Keratinocyte (primary cell): ENCODE data around the gene DPYD. TPM values are rescaled to one million over a fixed set of nuclear protein-coding genes. Genes with fewer than 3 reads are reported as not detected.

Source experiments
- DNase-seq: peaks from one replicate; pipeline ENCODE4 v3.0.0-alpha.2; 2011; ENCODE audit warnings: low read depth, missing footprints, low spot score
- FAIRE-seq: peaks from 2 replicates; lab custom pipeline; 2011; peaks lifted over from hg19 to GRCh38; lab: Jason Lieb, UNC
- H2AFZ ChIP-seq: 2 replicates; pipeline ENCODE4 v1.6.0; 2012; ENCODE audit warnings: low read length, control low read depth, inconsistent platforms; ENCODE audit not compliant: control insufficient read depth
- H3K27ac ChIP-seq: 2 replicates; pipeline ENCODE4 v1.5.1; 2011; ENCODE audit warnings: low read length; ENCODE audit not compliant: control insufficient read depth, insufficient read depth
- H3K27me3 ChIP-seq: 3 replicates; pipeline ENCODE4 v1.6.0; 2011; ENCODE audit warnings: low read length; ENCODE audit not compliant: control insufficient read depth, insufficient read depth; ENCODE audit errors: extremely low read depth
- H3K36me3 ChIP-seq, 2 experiments: 2 replicates in 1 of 2; 3 replicates in 1 of 2; pipeline ENCODE4 v1.5.1; 2011; ENCODE audit warnings: low read length in 2 of 2, mild to moderate bottlenecking in 1 of 2; ENCODE audit not compliant: control insufficient read depth in 2 of 2, insufficient read depth in 2 of 2; ENCODE audit errors: extremely low read depth in 1 of 2
- H3K4me1 ChIP-seq: 3 replicates; pipeline ENCODE4 v1.5.1; 2011; ENCODE audit warnings: low read length; ENCODE audit not compliant: control insufficient read depth, insufficient read depth; ENCODE audit errors: extremely low read depth
- H3K4me2 ChIP-seq: 3 replicates; pipeline ENCODE4 v1.6.0; 2011; ENCODE audit warnings: low read depth, low read length; ENCODE audit not compliant: control insufficient read depth, insufficient read depth; ENCODE audit errors: extremely low read depth
- H3K4me3 ChIP-seq, 3 experiments: fragments of 200-600 bp in 1 of 3; sonication (generic) in 1 of 3; 2 replicates in 2 of 3; 3 replicates in 1 of 3; pipeline ENCODE4 v1.5.1; 2011 to 2016; ENCODE audit warnings: low read length in 3 of 3, mild to moderate bottlenecking in 3 of 3, control low read depth in 2 of 3, inconsistent platforms in 1 of 3, low read depth in 1 of 3, mixed read lengths in 1 of 3, mixed run types in 1 of 3, moderate library complexity in 1 of 3; ENCODE audit not compliant: control insufficient read depth in 2 of 3, insufficient read depth in 2 of 3; ENCODE audit errors: extremely low read depth in 1 of 3
- H3K79me2 ChIP-seq: 2 replicates; pipeline ENCODE4 v1.6.0; 2012; ENCODE audit warnings: low read length; ENCODE audit not compliant: control insufficient read depth, insufficient read depth
- H3K9ac ChIP-seq: 3 replicates; pipeline ENCODE4 v1.6.0; 2011; ENCODE audit warnings: low read length; ENCODE audit not compliant: control insufficient read depth, insufficient read depth; ENCODE audit errors: extremely low read depth
- H3K9me1 ChIP-seq: 3 replicates; pipeline ENCODE4 v1.6.0; 2011; ENCODE audit warnings: low read length; ENCODE audit not compliant: control insufficient read depth, insufficient read depth; ENCODE audit errors: extremely low read depth
- H3K9me3 ChIP-seq: 2 replicates; pipeline ENCODE4 v1.5.1; 2012; ENCODE audit warnings: low read depth, low read length; ENCODE audit not compliant: control insufficient read depth
- H4K20me1 ChIP-seq: 3 replicates; pipeline ENCODE4 v1.6.0; 2011; ENCODE audit warnings: low read length; ENCODE audit not compliant: control insufficient read depth, insufficient read depth; ENCODE audit errors: extremely low read depth
- CTCF ChIP-seq, 3 experiments: IDR thresholded peaks in 1 of 3; conservative IDR thresholded peaks in 1 of 3; optimal IDR thresholded peaks in 1 of 3; 2 replicates in 2 of 3; 3 replicates in 1 of 3; pipeline versions ENCODE3 to v1.5.1; 2011; ENCODE audit warnings: low read length in 3 of 3, mild to moderate bottlenecking in 3 of 3, moderate library complexity in 2 of 3, control low read depth in 1 of 3, inconsistent platforms in 1 of 3; ENCODE audit not compliant: insufficient read depth in 2 of 3; ENCODE audit errors: extremely low read depth in 1 of 3
- EZH2 ChIP-seq: IDR thresholded peaks from one replicate; pipeline ENCODE4 v1.6.1; 2012; ENCODE audit warnings: inconsistent platforms, mild to moderate bottlenecking, low read length, moderate library complexity
- dilution Hi-C: fragments of 300-500 bp; cut with MboI; formaldehyde crosslinking; loops from one replicate; pipeline ENCODE4 v1.7.0; 2020; ENCODE audit warnings: low sequenced_read_pairs; ENCODE audit not compliant: extremely low pct_ligation_motif_present
- polyA plus RNA-seq, 5 experiments: library from polyadenylated mRNA; depleted of rRNA in 3 of 5; stranded (reverse) in 3 of 5; stranded (forward) in 1 of 5; unstranded in 1 of 5; fragments of >200 nt; gene quantifications; 1 replicate in 1 of 5; 2 replicates in 3 of 5; 3 replicates in 1 of 5; pipeline versions ENCODE4 v1.2.1 to v1.2.3, GENCODE V29; 2011 to 2012; ENCODE audit warnings: missing spikeins in 2 of 5, low read depth in 1 of 5, low replicate concordance in 1 of 5

Gene DPYD
- polyA plus RNA-seq, 1 donor (not counting 4 experiments of a cell fraction or from before 2014, with no cell fraction given), result 1.9 TPM

- H3K79me2 ChIP-seq, result no peaks in the 10 kb centered on the region
- H3K4me2 ChIP-seq, result no peak overlapping the region
- H3K27me3 ChIP-seq, result no peaks in the 10 kb centered on the region
- dilution Hi-C loops, result no loop called here
- H2AFZ ChIP-seq, result no peak overlapping the region
- no peak for DNase-seq
- no peak for FAIRE-seq
- no peaks in the 10 kb centered on the region for H4K20me1 ChIP-seq
- no peak overlapping the region for H3K9ac ChIP-seq
- TF ChIP-seq EZH2 (no peak), CTCF (optimal IDR thresholded peaks at IDR 0.05 in 1 of 3, IDR thresholded peaks at IDR 0.05 in 1 of 3, conservative IDR thresholded peaks at IDR 0.05 in 1 of 3; ENCODE audit: extremely low read depth in 1 of 3, insufficient read depth in 2 of 3, low read length in 3 of 3) (no peak)
- H3K9me1 ChIP-seq, result no peaks in the 10 kb centered on the region
- H3K27ac ChIP-seq, result no peak overlapping the region
- H3K4me3 ChIP-seq, result no peak overlapping the region
- no peaks in the 10 kb centered on the region for H3K4me1 ChIP-seq
- H3K36me3 ChIP-seq, result no peaks in the 10 kb centered on the region
- H3K9me3 ChIP-seq, result no peaks in the 10 kb centered on the region
Observed at GRCh38 chr1:97245682-97246081, 675.2 kb downstream of the DPYD start.

GRCh38 chr1:97245026-97245425 lies 675.8 kb downstream of the DPYD start:
- FAIRE-seq (no peak), DNase-seq (no peak)
- H3K9me1 ChIP-seq, result no peaks in the 10 kb centered on the region
- H4K20me1 ChIP-seq, result no peaks in the 10 kb centered on the region
- no peaks in the 10 kb centered on the region for H3K27me3 ChIP-seq
- no peak overlapping the region for H2AFZ ChIP-seq
- no peak overlapping the region for H3K4me3 ChIP-seq
- no peaks in the 10 kb centered on the region for H3K79me2 ChIP-seq
- no peaks in the 10 kb centered on the region for H3K36me3 ChIP-seq
- H3K27ac ChIP-seq, result no peak overlapping the region
- no peaks in the 10 kb centered on the region for H3K9me3 ChIP-seq
- H3K4me1 ChIP-seq, result no peaks in the 10 kb centered on the region
- TF ChIP-seq EZH2 (no peak), CTCF (optimal IDR thresholded peaks at IDR 0.05 in 1 of 3, IDR thresholded peaks at IDR 0.05 in 1 of 3, conservative IDR thresholded peaks at IDR 0.05 in 1 of 3; ENCODE audit: extremely low read depth in 1 of 3, insufficient read depth in 2 of 3, low read length in 3 of 3) (peak in 1 of 3 experiments; percentile 3)
- no peak overlapping the region for H3K9ac ChIP-seq
- no peak overlapping the region for H3K4me2 ChIP-seq
- dilution Hi-C loops, result no loop called here
